ENCODE measurements around the gene ZNRF2.

The ZNRF2 gene

GRCh38 chr7:30284298-30285066 lies at the start of gene ZNRF2:
Gene ZNRF2 (plus strand): TSS chr7:30284597. CDS start chr7:30285358, 761 bp downstream.
- Histone ChIP-seq H3K4me1 (ENCODE audit: control insufficient read depth, insufficient read depth, low read length) (peaks cover 2% of the 10 kb centered on the region), H3K9ac (ENCODE audit: low read length) (peak within 1 kb of the TSS; percentile 86), H3K27me3 (ENCODE audit: control insufficient read depth, insufficient read depth, low read length) (no peaks in the 10 kb centered on the region), H3K36me3 (ENCODE audit: control insufficient read depth, insufficient read depth, low read length) (no peaks in the 10 kb centered on the region), H3K4me3 (ENCODE audit: low read length) (peak within 1 kb of the TSS; percentile 78), H3K27ac (ENCODE audit: low read depth, low read length) (peak within 1 kb of the TSS; percentile 96)

DNA sequence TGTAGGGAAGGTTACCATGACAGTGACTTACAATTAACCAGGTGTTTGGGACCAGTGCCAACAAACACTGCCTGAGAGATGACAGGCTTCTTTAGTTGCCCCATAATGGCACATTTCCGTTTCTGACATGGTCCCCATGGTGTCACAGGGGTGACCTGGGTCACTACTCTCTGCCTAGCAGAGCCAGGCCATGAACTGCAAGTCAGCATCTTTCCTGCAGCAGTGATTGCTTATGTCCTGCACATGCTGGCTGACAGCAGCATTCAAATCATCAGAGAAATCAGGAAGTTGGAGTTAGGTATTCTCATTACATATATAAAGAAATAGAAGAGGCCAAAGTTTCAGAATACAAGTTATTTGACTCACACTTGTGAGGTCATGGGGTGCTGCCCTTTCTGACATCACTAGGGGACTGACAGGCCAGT lies 47.1 kb upstream of the ZNRF2 start:
- Histone ChIP-seq H3K9ac (ENCODE audit: low read length) (no peak overlapping the region), H3K27ac (ENCODE audit: low read depth, low read length) (no peak overlapping the region)

DNA sequence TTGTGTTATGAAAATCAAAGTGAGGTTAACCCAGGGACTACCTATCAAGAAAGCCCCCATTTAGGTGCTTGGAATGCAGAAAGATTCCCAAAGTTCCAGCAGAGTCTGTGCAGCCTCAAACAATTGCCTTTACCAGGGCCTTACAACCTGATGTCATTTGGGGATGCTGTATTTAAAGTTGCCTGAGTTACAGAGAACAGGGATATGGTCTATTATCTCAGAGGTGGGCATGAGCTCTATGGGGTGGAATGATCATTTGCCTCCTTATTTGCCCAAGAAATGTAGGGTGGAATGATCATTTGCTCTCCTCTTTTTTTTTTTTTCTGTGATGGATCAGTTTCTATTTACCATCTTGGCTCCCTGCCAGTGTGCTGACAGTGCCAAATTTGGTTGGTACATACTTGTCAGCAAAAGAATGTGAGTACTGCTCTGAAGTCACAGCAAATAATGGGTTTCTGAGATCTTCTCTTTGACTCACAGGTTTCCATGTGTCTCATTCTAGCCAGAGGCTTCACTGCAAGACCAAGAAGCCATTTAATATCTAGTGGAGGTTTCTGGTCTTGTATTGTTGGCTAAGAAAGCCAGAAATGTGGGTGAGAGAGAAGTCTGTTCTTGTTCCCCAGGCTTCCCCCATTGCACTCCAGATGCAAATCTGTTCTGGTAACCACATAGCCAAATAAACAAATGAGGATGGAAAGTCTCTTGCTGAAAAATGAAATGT lies 45.5 kb upstream of the ZNRF2 start:
- Histone ChIP-seq H3K4me1 (ENCODE audit: control insufficient read depth, insufficient read depth, low read length) (peaks cover 5% of the 10 kb centered on the region), H3K27ac (ENCODE audit: low read depth, low read length) (no peak overlapping the region), H3K36me3 (ENCODE audit: control insufficient read depth, insufficient read depth, low read length) (no peaks in the 10 kb centered on the region), H3K27me3 (ENCODE audit: control insufficient read depth, insufficient read depth, low read length) (no peaks in the 10 kb centered on the region), H3K9ac (ENCODE audit: low read length) (no peak overlapping the region), H3K4me3 (ENCODE audit: low read length) (no peak overlapping the region)

More for the DNA sequence above, 47.1 kb upstream of the ZNRF2 start:
- Histone ChIP-seq H3K27me3 (ENCODE audit: control insufficient read depth, insufficient read depth, low read length) (no peaks in the 10 kb centered on the region), H3K4me1 (ENCODE audit: control insufficient read depth, insufficient read depth, low read length) (peaks cover 5% of the 10 kb centered on the region), H3K36me3 (ENCODE audit: control insufficient read depth, insufficient read depth, low read length) (no peaks in the 10 kb centered on the region), H3K4me3 (ENCODE audit: low read length) (no peak overlapping the region)

- H3K9ac ChIP-seq (ENCODE audit: low read length): no peak overlapping the region
- H3K27me3 ChIP-seq (ENCODE audit: control insufficient read depth, insufficient read depth, low read length): no peaks in the 10 kb centered on the region
- H3K27ac ChIP-seq (ENCODE audit: low read depth, low read length): no peak overlapping the region
- no peak overlapping the region for H3K4me3 ChIP-seq (ENCODE audit: low read length)
- peaks cover 5% of the 10 kb centered on the region for H3K4me1 ChIP-seq (ENCODE audit: control insufficient read depth, insufficient read depth, low read length)
- no peaks in the 10 kb centered on the region for H3K36me3 ChIP-seq (ENCODE audit: control insufficient read depth, insufficient read depth, low read length)
Observed at GRCh38 chr7:30240106-30240800, 44.1 kb upstream of the ZNRF2 start.

- no peaks in the 10 kb centered on the region for H3K27me3 ChIP-seq (ENCODE audit: control insufficient read depth, insufficient read depth, low read length)
- H3K27ac ChIP-seq (ENCODE audit: low read depth, low read length): no peak overlapping the region
- H3K4me3 ChIP-seq (ENCODE audit: low read length): no peak overlapping the region
- H3K9ac ChIP-seq (ENCODE audit: low read length): no peak overlapping the region
- H3K4me1 ChIP-seq (ENCODE audit: control insufficient read depth, insufficient read depth, low read length): peaks cover 5% of the 10 kb centered on the region
- H3K36me3 ChIP-seq (ENCODE audit: control insufficient read depth, insufficient read depth, low read length): no peaks in the 10 kb centered on the region
Observed at GRCh38 chr7:30241767-30242166, 42.6 kb upstream of the ZNRF2 start.

DNA sequence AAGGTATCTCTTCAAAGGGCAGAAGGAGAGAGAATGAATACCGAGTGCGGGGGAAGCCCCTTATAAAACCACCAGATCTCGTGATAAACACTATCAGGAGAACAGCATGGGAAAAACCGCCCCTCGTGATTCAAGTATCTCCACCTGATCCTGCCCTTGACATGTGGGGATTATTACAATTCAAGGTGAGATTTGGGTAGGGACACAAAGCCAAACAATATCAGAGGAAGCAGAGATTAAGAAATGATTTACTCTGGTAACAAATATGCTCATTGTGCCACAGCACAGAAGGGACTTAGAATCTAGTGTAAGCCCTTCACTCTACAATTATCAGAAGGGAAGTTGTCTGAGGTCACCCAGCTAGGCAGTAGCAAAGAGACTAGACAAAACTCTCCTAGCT lies 40.1 kb upstream of the ZNRF2 start:
- no peaks in the 10 kb centered on the region for H3K27me3 ChIP-seq (ENCODE audit: control insufficient read depth, insufficient read depth, low read length)
- no peaks in the 10 kb centered on the region for H3K36me3 ChIP-seq (ENCODE audit: control insufficient read depth, insufficient read depth, low read length)
- H3K4me3 ChIP-seq (ENCODE audit: low read length): no peak overlapping the region
- no peak overlapping the region for H3K9ac ChIP-seq (ENCODE audit: low read length)
- no peaks in the 10 kb centered on the region for H3K4me1 ChIP-seq (ENCODE audit: control insufficient read depth, insufficient read depth, low read length)
- H3K27ac ChIP-seq (ENCODE audit: low read depth, low read length): no peak overlapping the region

- H3K4me3 ChIP-seq (ENCODE audit: low read length): no peak overlapping the region
Observed at GRCh38 chr7:30245913-30246312, 38.5 kb upstream of the ZNRF2 start.

DNA sequence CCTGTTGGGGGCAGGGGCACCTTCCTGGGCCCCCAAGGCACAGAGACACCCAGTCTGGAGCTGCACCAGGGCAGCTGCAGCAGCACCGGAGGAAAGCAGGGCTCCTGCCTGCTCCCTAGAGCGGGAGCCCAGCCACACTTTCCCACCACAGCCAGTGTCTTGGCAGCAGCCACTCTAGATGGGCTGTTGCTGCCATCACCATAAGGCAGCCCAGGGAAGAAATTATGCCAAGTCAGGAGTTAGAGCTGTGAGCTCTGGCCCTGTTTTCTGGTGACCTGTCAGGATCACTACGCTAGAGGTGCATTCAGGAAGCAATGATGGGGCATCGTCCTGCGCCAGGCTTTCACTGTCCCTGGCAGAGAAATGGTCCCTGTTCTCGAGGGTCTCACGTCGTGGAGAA lies 38.0 kb upstream of the ZNRF2 start:
- Histone ChIP-seq H3K36me3 (ENCODE audit: control insufficient read depth, insufficient read depth, low read length) (no peaks in the 10 kb centered on the region), H3K9ac (ENCODE audit: low read length) (no peak overlapping the region), H3K27ac (ENCODE audit: low read depth, low read length) (no peak overlapping the region), H3K4me1 (ENCODE audit: control insufficient read depth, insufficient read depth, low read length) (no peaks in the 10 kb centered on the region), H3K27me3 (ENCODE audit: control insufficient read depth, insufficient read depth, low read length) (no peaks in the 10 kb centered on the region), H3K4me3 (ENCODE audit: low read length) (no peak overlapping the region)

More at GRCh38 chr7:30245913-30246312, 38.5 kb upstream of the ZNRF2 start:
- no peak overlapping the region for H3K9ac ChIP-seq (ENCODE audit: low read length)
- H3K36me3 ChIP-seq (ENCODE audit: control insufficient read depth, insufficient read depth, low read length): no peaks in the 10 kb centered on the region
- no peak overlapping the region for H3K27ac ChIP-seq (ENCODE audit: low read depth, low read length)
- no peaks in the 10 kb centered on the region for H3K27me3 ChIP-seq (ENCODE audit: control insufficient read depth, insufficient read depth, low read length)
- H3K4me1 ChIP-seq (ENCODE audit: control insufficient read depth, insufficient read depth, low read length): no peaks in the 10 kb centered on the region

DNA sequence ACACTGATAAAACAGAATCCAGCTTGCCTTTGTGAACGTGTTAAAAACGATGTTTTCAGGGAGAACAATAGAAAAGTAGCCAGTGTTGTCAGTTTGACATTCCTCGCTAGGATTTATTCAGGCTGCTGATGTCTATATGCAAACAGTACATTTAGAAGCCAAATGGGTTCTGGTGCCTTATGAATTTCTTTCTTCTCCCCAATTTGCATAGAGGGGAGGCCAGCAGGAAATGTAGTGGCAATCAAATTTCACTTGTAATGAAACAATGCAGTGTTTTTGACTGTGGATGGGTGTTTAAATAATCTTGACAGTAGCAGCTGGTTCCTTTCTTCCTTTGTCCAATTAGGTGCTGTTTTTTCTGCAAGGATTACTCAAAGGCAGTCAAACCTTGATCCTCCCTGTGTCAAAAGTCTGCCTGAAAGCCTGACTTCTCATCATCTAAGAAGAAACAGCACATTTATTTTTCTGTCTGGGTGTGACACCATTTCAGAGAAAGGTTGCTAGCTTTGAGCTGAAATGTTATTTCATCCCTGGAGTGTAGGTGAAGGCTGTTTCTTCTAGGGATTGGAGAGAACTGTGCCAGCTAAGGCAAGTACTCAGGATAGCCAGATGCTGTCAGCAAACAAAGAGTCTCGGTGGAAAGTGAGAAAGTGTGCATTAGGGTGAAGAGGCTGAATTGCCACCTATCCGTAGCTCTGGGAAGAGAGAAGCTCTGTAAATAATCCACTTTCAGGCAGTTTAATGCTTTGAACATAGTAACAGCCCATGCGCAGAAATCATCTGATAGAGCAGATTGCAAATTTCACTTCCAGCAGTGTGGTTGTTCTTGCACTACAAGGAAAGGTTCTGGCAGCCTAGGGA lies 36.6 kb upstream of the ZNRF2 start:
- H3K4me3 ChIP-seq (ENCODE audit: low read length): no peak overlapping the region
- H3K27me3 ChIP-seq (ENCODE audit: control insufficient read depth, insufficient read depth, low read length): no peaks in the 10 kb centered on the region
- no peaks in the 10 kb centered on the region for H3K4me1 ChIP-seq (ENCODE audit: control insufficient read depth, insufficient read depth, low read length)
- no peak overlapping the region for H3K27ac ChIP-seq (ENCODE audit: low read depth, low read length)
- H3K36me3 ChIP-seq (ENCODE audit: control insufficient read depth, insufficient read depth, low read length): no peaks in the 10 kb centered on the region
- no peak overlapping the region for H3K9ac ChIP-seq (ENCODE audit: low read length)

- Histone ChIP-seq H3K9ac (ENCODE audit: low read length) (no peak overlapping the region), H3K27me3 (ENCODE audit: control insufficient read depth, insufficient read depth, low read length) (no peaks in the 10 kb centered on the region), H3K27ac (ENCODE audit: low read depth, low read length) (no peak overlapping the region), H3K36me3 (ENCODE audit: control insufficient read depth, insufficient read depth, low read length) (no peaks in the 10 kb centered on the region), H3K4me3 (ENCODE audit: low read length) (no peak overlapping the region), H3K4me1 (ENCODE audit: control insufficient read depth, insufficient read depth, low read length) (peaks cover 4% of the 10 kb centered on the region)
Observed at GRCh38 chr7:30249316-30249715, 35.1 kb upstream of the ZNRF2 start.

- Histone ChIP-seq H3K27ac (ENCODE audit: low read depth, low read length) (no peak overlapping the region), H3K9ac (ENCODE audit: low read length) (no peak overlapping the region), H3K4me3 (ENCODE audit: low read length) (no peak overlapping the region), H3K4me1 (ENCODE audit: control insufficient read depth, insufficient read depth, low read length) (peaks cover 4% of the 10 kb centered on the region), H3K27me3 (ENCODE audit: control insufficient read depth, insufficient read depth, low read length) (no peaks in the 10 kb centered on the region), H3K36me3 (ENCODE audit: control insufficient read depth, insufficient read depth, low read length) (no peaks in the 10 kb centered on the region)
Observed at GRCh38 chr7:30249986-30250774, 34.2 kb upstream of the ZNRF2 start.
